K562 (cell line): ENCODE measurements around the gene GALE. TPM values are rescaled to one million over a fixed set of nuclear protein-coding genes. Genes with fewer than 3 reads are reported as not detected.

ENCODE experiments used
- CHD1 ChIP-seq: fragments of 200-600 bp; sonication (generic); IDR thresholded peaks from one replicate; pipeline ENCODE4 v1.6.1; 2012; ENCODE audit warnings: mild to moderate bottlenecking, moderate library complexity, low read length, inconsistent platforms
- GATA2 ChIP-seq: sonication (generic); formaldehyde crosslinking; IDR thresholded peaks from 2 replicates; pipeline ENCODE4 v1.4.0; 2020; ENCODE audit warnings: mild to moderate bottlenecking, missing genetic modification reagents
- JUND ChIP-seq, 2 experiments: IDR thresholded peaks; 2 replicates in 1 of 2; 3 replicates in 1 of 2; pipeline ENCODE4 v1.6.1; 2011; ENCODE audit warnings: borderline replicate concordance in 2 of 2, low read depth in 2 of 2, low read length in 2 of 2, improper control_type of control experiment in 1 of 2, missing biosample characterization in 1 of 2, missing genetic modification characterization in 1 of 2, missing genetic modification reagents in 1 of 2
- MED1 ChIP-seq: sonication (generic); formaldehyde crosslinking; IDR thresholded peaks from 2 replicates; pipeline ENCODE4 v1.8.1; 2023; ENCODE audit warnings: missing genetic modification reagents, borderline replicate concordance
- RB1 ChIP-seq: fragments of 450-650 bp; IDR thresholded peaks from 2 replicates; pipeline ENCODE4 v1.6.1; 2017; ENCODE audit warnings: low read depth, mild to moderate bottlenecking
- RBFOX2 ChIP-seq: fragments of 200-400 bp; formaldehyde crosslinking; IDR thresholded peaks from 2 replicates; pipeline ENCODE4 v1.6.1; 2017; ENCODE audit warnings: low read depth, mild to moderate bottlenecking, low read length, moderate library complexity
- TCF7 ChIP-seq: sonication (generic); IDR thresholded peaks from 2 replicates; pipeline ENCODE4 v1.6.1; 2016; ENCODE audit warnings: antibody characterized with exemption, borderline replicate concordance
- YY1 ChIP-seq, 3 experiments: IDR thresholded peaks; 2 replicates each; pipeline ENCODE4 v1.6.1; 2011; ENCODE audit warnings: low read length in 2 of 3, mild to moderate bottlenecking in 2 of 3, moderate library complexity in 2 of 3, borderline replicate concordance in 1 of 3, control low read depth in 1 of 3, low read depth in 1 of 3; ENCODE audit not compliant: insufficient read depth in 3 of 3, insufficient replicate concordance in 2 of 3, control insufficient read depth in 1 of 3, insufficient read length in 1 of 3; ENCODE audit errors: extremely low read depth in 1 of 3
- ZNF224 ChIP-seq: sonication (generic); formaldehyde crosslinking; IDR thresholded peaks from 2 replicates; pipeline ENCODE4 v1.8.0; 2022; ENCODE audit warnings: mild to moderate bottlenecking, missing genetic modification reagents
- ZNF436 ChIP-seq: fragments of 250-450, 450-650 bp; sonication (Bioruptor Pico); formaldehyde crosslinking; IDR thresholded peaks from 2 replicates; pipeline ENCODE4 v1.7.0; 2020; ENCODE audit warnings: mild to moderate bottlenecking
- ZNF507 ChIP-seq: conservative IDR thresholded peaks from 2 replicates; pipeline ENCODE4 v1.6.1; 2017; ENCODE audit warnings: missing genetic modification characterization, missing compliant biosample characterization
- ZNF551 ChIP-seq: fragments of 250-450 bp; sonication (Bioruptor Pico); IDR thresholded peaks from 2 replicates; pipeline ENCODE4 v1.5.0; 2021; ENCODE audit warnings: mild to moderate bottlenecking, moderate library complexity
- ZNF778 ChIP-seq: fragments of 450-650 bp; formaldehyde crosslinking; IDR thresholded peaks from 2 replicates; pipeline ENCODE4 v1.4.0; 2020; ENCODE audit warnings: mild to moderate bottlenecking, moderate library complexity
- ZNF780A ChIP-seq: fragments of 250-450 bp; sonication (Bioruptor Pico); IDR thresholded peaks from 2 replicates; pipeline ENCODE4 v1.5.0; 2021; ENCODE audit warnings: mild to moderate bottlenecking
- polyA plus RNA-seq, 8 experiments: library from polyadenylated mRNA; depleted of rRNA in 4 of 8; stranded (reverse) in 5 of 8; unstranded in 3 of 8; fragments of >200 nt; fragmentation: Nextera tagmentation in 2 of 8; fragmentation: Illumina TruSeq in 1 of 8; extraction: Ambion mirVana in 2 of 8; extraction: Trizol in 1 of 8; gene quantifications; 2 replicates each; pipeline versions ENCODE4 v1.2.1 to v1.2.3, GENCODE V29; 2011 to 2014; ENCODE audit warnings: inconsistent platforms in 1 of 8, missing spikeins in 1 of 8
- total RNA-seq, 7 experiments: library from RNA; depleted of rRNA in 6 of 7; stranded (reverse); fragments of >200 nt in 6 of 7; fragmentation: Illumina TruSeq in 2 of 7; extraction: Trizol in 2 of 7; gene quantifications; 2 replicates each; pipeline versions ENCODE4 v1.2.1 to v1.2.3, GENCODE V29; 2011 to 2021; ENCODE audit warnings: low replicate concordance in 1 of 7
- TF ChIP-seq, protein P1 (sequence below): fragments of 200-800 bp; sonication (Bioruptor generic); IDR thresholded peaks from 2 replicates; pipeline ENCODE4 v1.6.1; 2017; ENCODE audit warnings: missing genetic modification characterization, missing compliant biosample characterization
- TF ChIP-seq, protein P2 (sequence below): sonication (generic); formaldehyde crosslinking; IDR thresholded peaks from 2 replicates; pipeline ENCODE4 v1.8.1; 2023; ENCODE audit warnings: mild to moderate bottlenecking, missing genetic modification reagents
- TF ChIP-seq, protein P3 (sequence below): sonication (generic); IDR thresholded peaks from 2 replicates; pipeline ENCODE4 v1.6.1; 2016
- TF ChIP-seq, protein P4 (sequence below): fragments of 250-450 bp; sonication (Bioruptor Pico); IDR thresholded peaks from 2 replicates; pipeline ENCODE4 v1.4.0; 2020; ENCODE audit warnings: mild to moderate bottlenecking, moderate library complexity, borderline replicate concordance

Gene GALE
- total and polyA plus RNA-seq, 9 of the 15 experiments (the other 6 are each of a cell fraction or from before 2014, with no cell fraction given): 8.4 to 139 (median 88.3) TPM

DNA sequence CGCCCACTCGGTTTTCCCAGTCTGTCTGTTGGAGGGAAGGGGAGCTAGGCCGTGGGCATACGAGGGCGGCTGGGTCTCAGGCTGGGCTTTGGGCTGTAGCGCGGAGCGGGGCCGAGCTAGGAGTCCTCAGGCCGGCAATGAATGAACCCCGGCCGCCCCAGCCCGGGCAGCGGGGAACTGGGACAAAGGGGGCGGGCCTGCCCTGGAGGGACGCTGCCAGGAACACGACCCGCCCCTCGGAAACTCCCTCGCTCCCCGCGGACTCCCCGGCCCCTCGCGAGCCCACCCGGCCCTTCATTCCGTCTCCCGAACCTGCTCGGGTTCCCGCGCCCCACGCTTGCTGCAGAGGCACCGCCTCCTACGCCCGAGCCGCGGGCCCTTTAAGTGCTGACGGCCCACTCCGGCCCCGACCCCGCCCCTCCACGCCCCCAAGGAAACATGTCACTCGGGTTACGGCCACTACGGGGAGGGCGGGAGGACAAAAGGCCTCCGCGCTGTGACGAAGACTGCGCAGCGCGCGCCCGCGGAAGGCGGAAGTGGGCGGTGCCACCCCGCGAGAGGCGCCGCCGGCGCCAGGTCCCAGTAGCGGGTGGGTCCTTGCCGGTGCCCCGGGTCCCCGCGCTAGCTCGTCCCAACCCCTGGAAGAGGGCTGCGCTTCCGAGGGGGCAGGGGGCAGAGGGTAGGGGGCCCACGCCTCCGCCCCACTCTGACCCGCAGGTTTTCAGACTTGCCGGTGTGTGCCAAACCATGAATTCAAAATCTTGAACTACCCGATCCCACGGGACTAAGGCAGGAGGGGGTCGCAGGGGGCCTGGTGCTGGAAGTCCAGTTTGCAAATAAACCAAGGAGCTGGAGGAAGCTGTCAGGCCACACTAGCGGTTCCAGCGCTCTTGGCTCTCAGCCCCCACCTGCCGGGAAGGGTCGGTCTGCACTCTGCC is at the start of gene GALE (continued):
- TF ChIP-seq, protein P1, sequence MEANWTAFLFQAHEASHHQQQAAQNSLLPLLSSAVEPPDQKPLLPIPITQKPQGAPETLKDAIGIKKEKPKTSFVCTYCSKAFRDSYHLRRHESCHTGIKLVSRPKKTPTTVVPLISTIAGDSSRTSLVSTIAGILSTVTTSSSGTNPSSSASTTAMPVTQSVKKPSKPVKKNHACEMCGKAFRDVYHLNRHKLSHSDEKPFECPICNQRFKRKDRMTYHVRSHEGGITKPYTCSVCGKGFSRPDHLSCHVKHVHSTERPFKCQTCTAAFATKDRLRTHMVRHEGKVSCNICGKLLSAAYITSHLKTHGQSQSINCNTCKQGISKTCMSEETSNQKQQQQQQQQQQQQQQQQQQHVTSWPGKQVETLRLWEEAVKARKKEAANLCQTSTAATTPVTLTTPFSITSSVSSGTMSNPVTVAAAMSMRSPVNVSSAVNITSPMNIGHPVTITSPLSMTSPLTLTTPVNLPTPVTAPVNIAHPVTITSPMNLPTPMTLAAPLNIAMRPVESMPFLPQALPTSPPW: peak; percentile 82
- TF ChIP-seq RBFOX2: peak; percentile 85
- no peak for TF ChIP-seq ZNF507
- TF ChIP-seq CHD1: no peak
- peak in 2 of 3 experiments; percentile 50 to 63 for TF ChIP-seq YY1 (IDR thresholded peaks at IDR 0.05; ENCODE audit: borderline replicate concordance in 1 of 3, control insufficient read depth in 1 of 3, extremely low read depth in 1 of 3, insufficient read depth in 3 of 3, insufficient read length in 1 of 3, insufficient replicate concordance in 2 of 3, low read depth in 1 of 3, low read length in 2 of 3)
- no peak for TF ChIP-seq MED1 (CRISPR knock-in tag)
- peak; percentile 79 for TF ChIP-seq JUND (IDR thresholded peaks at IDR 0.05; ENCODE audit: borderline replicate concordance, low read depth, low read length)
- no peak; the same call in 2 of the 3 replicates for TF ChIP-seq JUND (tag; IDR thresholded peaks at IDR 0.05; ENCODE audit: borderline replicate concordance, low read depth, low read length)
- peak; percentile 91 for TF ChIP-seq RB1
- TF ChIP-seq, protein P2, sequence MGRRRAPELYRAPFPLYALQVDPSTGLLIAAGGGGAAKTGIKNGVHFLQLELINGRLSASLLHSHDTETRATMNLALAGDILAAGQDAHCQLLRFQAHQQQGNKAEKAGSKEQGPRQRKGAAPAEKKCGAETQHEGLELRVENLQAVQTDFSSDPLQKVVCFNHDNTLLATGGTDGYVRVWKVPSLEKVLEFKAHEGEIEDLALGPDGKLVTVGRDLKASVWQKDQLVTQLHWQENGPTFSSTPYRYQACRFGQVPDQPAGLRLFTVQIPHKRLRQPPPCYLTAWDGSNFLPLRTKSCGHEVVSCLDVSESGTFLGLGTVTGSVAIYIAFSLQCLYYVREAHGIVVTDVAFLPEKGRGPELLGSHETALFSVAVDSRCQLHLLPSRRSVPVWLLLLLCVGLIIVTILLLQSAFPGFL (CRISPR knock-in tag): no peak
- TF ChIP-seq, protein P3, sequence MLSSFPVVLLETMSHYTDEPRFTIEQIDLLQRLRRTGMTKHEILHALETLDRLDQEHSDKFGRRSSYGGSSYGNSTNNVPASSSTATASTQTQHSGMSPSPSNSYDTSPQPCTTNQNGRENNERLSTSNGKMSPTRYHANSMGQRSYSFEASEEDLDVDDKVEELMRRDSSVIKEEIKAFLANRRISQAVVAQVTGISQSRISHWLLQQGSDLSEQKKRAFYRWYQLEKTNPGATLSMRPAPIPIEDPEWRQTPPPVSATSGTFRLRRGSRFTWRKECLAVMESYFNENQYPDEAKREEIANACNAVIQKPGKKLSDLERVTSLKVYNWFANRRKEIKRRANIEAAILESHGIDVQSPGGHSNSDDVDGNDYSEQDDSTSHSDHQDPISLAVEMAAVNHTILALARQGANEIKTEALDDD: peak; percentile 20; the same call in 1 of the 2 replicates
- TF ChIP-seq GATA2: no peak
- TF ChIP-seq ZNF551: no peak
- TF ChIP-seq ZNF778 (CRISPR knock-in tag): no peak
- no peak for TF ChIP-seq ZNF780A (CRISPR knock-in tag)
- TF ChIP-seq, protein P4, sequence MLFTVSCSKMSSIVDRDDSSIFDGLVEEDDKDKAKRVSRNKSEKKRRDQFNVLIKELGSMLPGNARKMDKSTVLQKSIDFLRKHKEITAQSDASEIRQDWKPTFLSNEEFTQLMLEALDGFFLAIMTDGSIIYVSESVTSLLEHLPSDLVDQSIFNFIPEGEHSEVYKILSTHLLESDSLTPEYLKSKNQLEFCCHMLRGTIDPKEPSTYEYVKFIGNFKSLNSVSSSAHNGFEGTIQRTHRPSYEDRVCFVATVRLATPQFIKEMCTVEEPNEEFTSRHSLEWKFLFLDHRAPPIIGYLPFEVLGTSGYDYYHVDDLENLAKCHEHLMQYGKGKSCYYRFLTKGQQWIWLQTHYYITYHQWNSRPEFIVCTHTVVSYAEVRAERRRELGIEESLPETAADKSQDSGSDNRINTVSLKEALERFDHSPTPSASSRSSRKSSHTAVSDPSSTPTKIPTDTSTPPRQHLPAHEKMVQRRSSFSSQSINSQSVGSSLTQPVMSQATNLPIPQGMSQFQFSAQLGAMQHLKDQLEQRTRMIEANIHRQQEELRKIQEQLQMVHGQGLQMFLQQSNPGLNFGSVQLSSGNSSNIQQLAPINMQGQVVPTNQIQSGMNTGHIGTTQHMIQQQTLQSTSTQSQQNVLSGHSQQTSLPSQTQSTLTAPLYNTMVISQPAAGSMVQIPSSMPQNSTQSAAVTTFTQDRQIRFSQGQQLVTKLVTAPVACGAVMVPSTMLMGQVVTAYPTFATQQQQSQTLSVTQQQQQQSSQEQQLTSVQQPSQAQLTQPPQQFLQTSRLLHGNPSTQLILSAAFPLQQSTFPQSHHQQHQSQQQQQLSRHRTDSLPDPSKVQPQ (CRISPR knock-in tag): no peak
- peak; percentile 68; the same call in 1 of the 2 replicates for TF ChIP-seq TCF7
- TF ChIP-seq ZNF224 (CRISPR knock-in tag): 0 out of 2 replicates have a peak, but pooled peaks have one; percentile 83
- no peak for TF ChIP-seq ZNF436 (CRISPR knock-in tag)
